Stimulated activated CD8-positive, alpha-beta memory T cell treated with anti-CD3 and anti-CD28 coated beads, Interleukin-15, amount 100 ng/mL, for 24 hours (primary cell): ENCODE results near the gene GADD45B.
"Not testable (repeated sequence)": the region's sequence is repeated elsewhere in the genome, so short reads cannot be mapped to it uniquely, and the experiment has no call there.

Source experiments
- DNase-seq: peaks from one replicate; pipeline ENCODE4 v3.0.0-alpha.2; 2020; ENCODE audit warnings: low read depth

The GADD45B gene

DNA sequence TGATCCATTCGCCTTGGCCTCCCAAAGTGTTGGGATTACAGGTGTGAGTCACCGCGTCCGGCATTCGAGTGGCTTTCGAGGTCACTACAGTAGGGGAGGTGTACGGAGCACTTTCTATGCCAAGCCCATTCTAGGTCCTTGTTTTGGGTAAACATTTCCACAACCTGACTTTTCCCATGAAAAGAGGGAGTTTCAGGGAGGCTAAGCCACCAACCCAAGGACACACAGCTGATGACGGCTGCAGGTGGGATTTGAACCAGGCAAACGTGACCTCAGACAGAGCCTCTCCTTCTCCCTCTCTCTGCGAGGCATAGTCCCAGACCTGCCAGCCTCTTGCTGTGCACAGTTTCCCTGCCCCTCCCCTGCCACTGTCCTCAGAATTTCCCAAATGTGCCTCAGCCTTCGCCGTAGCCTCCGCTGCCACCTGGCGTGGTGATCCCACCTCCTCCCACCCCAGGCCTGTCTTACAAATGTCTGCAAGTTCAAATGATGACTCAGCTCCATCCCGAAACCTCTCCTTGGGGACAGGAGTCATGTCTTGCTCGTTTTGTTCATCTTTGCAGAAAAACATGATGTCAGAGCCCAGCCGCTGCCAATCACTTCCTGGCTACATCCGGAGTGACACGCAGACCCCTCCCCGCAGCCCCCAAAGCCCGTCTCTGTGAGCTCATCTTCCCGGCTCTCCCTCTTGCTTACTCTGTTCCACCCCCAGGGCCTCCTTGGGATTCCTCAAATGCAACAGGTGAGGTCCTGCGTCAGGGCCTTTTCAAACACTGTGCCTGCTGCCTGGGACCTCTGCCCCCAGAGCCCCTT lies 6.6 kb upstream of the GADD45B start:
- DNase-seq, result no peak

DNA sequence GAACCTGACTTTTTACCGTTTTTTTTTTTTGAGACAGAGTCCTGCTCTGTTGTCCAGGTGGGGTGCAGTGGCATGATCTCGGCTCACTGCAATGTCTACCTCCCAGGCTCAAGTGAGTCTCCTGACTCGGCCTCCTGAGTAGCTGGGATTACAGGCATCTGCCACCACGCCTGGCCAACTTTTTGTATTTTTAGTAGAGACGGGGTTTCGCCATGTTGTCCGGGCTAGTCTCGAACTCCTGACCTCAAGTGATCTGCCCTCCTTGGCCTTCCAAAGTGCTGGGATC lies 6.1 kb upstream of the GADD45B start:
- DNase-seq, result not testable (repeated sequence)

DNA sequence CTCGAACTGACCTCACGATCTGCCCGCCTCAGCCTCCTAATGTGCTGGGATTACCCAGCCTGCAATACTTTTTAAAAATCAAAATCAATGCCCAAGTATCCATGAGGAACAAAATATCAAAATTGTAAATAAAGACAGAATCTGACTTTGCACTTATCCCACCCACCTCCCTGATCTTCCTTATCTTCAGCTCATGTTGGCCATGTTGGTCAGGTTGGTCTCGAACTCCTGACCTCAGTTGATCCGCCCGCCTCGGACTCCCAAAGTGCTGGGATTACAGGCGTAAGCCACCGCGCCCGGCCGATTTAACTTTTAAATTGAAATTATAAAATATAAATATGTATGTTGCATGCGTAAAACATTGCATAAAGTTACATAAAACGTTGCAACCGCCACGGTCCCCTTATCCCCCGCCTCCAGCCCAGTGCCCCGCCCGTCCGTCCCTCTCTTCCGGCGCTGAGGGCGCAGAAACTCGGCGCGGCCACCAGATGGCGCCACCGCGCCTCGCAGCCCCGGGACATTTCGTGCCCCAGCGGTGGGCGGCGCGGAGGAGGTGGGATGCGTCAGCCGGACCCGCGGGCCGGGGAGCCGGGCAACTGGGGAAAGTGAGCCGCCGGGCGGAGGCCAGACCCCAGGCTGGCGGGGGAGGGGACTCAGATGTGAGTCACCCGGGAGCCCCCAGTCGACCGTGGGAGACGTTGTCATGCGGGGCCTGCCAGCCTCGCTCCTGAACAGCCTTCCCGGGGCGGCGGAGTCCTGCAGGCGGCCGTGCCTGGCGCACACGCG lies 1.5 kb upstream of the GADD45B start:
- peak; percentile 86 for DNase-seq

DNA sequence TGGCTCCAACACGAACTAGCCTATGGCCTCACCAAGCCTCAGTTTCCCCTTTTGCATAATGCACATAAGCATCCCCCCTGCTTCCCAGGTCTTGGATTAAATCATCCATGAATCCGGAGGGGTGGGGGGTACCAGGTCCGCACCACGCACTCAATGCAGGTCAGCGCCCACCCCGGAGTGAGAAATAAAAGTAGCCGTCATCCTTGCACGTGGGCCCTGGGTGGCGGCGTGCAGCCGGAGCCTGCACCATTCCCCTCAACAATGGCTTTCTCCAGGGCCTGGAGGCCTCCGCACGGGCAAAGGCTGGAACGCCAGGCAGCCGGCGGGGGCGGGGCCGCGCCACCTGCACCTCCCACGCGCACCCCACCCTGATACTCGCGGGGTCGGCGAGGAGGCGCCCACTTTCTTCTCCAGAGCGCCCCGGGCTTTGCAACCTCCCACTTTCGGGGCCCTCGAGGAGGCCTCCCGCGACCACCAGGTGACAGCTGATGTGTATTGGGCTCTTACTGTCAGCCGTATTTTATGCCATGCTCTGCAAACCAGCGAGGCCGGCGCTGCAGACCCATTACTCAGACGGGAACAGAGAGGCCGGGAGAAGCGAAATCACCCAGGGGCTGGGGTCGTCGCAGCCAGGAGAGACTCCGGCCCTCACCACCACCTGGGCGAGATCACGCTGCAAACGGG lies 767 bp upstream of the GADD45B start:
- peak; percentile 28 for DNase-seq

DNA sequence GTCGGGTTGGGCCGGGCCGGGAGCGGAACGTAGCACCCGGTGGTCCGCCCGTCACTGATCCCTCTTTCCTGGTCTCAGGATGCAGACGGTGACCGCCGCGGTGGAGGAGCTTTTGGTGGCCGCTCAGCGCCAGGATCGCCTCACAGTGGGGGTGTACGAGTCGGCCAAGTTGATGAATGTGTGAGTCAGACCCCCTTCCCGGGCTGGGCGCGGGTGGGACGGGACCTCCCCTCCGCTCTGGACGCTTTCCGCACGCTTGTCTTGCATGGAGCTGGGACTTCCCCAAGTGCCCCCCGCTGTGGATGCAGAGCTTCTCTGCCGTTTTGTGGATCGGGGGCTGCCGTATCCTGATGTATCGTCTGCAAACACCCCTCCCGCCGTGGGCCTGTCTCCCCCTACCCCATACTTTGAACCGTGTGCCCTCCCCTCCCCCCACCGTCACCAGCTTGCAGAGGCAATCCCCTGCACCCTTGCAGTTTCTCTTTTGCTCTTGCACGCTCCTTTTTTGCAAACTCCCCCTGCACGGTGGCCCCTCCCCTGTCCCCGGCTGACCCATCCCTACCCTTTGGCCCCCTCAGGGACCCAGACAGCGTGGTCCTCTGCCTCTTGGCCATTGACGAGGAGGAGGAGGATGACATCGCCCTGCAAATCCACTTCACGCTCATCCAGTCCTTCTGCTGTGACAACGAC lies 669 bp downstream of the GADD45B start:
- DNase-seq, result peak; percentile 47

DNA sequence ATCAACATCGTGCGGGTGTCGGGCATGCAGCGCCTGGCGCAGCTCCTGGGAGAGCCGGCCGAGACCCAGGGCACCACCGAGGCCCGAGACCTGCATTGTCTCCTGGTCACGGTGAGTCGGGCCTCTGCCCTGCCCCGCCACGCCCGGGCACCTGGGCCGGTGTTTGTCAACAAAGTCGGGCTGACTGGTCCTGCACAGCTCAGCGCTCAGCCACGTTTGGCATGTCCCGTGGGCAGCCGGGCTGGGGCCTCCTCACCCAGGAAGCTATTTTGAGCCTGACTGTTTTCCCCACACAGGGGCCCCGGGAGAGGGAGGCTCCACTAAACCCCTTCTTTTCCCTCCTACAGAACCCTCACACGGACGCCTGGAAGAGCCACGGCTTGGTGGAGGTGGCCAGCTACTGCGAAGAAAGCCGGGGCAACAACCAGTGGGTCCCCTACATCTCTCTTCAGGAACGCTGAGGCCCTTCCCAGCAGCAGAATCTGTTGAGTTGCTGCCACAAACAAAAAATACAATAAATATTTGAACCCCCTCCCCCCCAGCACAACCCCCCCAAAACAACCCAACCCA lies 1.3 kb downstream of the GADD45B start:
- DNase-seq, result no peak

DNA sequence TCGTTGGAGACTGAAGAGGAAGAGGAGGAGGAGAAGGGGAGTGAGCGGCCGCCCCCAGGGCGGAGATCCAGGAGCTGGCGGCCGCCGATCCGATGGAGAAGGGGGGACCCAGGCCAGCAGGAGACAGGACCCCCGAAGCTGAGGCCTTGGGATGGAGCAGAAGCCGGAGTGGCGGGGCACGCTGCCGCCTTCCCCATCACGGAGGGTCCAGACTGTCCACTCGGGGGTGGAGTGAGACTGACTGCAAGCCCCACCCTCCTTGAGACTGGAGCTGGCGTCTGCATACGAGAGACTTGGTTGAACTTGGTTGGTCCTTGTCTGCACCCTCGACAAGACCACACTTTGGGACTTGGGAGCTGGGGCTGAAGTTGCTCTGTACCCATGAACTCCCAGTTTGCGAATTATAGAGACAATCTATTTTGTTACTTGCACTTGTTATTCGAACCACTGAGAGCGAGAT lies 1.8 kb downstream of the GADD45B start:
- no peak for DNase-seq

DNA sequence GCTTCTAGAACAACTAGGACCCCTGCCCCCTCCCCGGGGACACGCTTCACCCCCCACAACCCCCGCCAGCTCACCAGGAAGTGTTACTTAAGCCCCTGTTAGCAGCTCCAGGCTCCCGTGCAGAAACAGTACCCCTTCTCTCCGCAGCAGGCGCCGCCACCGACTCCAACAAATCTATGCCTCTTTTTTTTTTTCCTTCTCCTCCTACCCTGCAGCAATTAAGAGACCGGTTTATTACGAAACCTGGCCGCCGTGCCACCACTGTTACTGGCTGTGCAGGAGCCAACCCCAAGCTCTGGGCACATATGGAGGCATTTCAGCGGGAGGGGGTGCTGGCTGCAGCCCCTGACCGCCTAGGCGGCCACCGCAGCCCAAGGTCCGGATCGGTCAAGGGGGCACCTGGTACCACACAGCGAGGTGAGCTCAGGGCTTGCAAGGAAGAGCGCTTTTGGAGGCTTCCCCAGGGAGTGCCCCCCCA lies 2.4 kb downstream of the GADD45B start:
- DNase-seq, result no peak

DNA sequence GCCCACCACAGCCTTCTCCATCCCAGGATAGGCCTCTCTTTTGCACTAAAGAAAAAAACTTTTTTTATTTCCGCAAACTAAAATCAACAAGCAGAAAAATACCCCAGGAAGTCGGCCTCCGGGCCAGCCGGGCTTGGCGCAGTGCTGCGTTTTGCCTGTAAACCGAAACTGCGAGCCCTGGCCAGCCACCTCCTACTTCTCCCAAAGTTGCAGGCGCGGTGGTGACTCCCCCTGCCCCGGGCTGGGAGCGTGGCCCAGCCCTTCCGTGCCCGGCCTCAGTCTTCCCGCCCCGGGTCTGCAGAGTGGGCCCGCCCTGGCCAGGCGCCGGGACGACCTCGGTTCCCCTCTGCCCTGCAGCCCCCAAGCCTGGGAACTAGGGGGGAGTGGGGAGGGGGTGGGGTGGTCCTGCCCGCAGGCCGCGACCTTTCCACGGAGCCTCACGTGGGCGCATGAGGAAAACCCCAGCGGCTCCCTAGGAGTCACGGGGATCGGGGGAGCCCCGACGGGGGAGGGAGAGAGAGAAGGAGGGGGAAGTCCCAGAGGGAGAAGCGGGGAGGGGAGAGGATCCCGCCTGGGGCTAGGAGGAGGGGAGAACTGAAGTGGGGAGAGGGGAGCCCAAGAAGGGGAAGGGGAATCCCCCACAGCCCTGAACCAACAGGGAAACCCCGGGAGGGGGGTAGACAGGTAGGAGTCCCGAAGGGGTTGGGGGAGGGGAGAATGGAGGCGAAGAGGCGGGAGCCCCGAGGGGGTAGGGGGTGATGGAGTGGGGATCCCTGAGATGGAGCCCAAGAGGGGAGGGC lies 3.0 kb downstream of the GADD45B start:
- peak; percentile 39 for DNase-seq

DNA sequence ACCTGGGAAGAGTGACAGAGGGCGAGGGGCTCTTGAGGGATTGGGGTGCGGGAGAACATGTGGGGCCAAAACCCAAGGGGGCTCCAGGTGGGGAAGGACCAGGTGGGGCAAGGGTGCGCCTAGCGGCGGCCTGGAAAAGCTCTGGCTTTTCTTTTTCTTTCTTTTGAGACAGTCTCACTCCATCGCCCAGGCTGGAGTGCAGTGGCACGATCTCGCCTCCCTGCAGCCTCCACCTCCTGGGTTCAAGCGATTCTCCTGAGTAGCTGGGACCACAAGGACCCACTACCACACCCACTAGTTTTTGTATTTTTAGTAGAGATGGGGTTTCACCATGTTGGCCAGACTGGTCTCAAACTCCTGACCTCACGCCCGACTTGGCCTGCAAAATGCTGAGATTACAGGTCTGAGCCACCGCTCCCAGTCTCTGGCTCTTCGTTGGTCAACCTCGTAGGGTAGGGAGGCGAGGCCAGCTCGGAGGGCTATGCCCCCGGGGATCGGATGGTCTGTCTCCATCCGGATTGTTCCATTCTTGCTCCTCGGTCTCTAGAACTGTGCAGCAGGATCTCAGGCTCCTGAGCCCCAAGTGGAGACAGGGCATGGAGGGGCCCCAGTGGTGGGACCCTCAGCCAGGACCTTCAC lies 3.7 kb downstream of the GADD45B start:
- DNase-seq, result no peak

DNA sequence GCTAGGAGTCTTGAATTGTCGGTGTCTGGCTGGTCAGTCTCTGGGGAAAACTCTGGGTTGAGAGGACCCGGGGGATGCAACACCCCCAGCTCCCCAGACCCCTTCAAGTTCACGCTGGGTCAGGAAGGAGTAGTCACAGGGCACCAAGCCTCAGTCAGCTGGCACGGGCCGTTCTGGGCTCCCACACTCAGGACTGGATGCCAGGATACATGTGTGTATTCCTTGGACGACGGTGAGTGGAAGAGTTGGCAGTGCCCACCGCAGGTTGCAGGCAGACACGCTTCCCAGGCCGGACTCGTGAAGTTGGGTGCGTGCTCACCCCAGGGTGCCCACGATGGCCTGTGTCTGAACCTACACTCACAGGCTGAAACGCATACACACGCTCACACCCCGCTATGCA lies 5.5 kb downstream of the GADD45B start:
- DNase-seq, result no peak

DNA sequence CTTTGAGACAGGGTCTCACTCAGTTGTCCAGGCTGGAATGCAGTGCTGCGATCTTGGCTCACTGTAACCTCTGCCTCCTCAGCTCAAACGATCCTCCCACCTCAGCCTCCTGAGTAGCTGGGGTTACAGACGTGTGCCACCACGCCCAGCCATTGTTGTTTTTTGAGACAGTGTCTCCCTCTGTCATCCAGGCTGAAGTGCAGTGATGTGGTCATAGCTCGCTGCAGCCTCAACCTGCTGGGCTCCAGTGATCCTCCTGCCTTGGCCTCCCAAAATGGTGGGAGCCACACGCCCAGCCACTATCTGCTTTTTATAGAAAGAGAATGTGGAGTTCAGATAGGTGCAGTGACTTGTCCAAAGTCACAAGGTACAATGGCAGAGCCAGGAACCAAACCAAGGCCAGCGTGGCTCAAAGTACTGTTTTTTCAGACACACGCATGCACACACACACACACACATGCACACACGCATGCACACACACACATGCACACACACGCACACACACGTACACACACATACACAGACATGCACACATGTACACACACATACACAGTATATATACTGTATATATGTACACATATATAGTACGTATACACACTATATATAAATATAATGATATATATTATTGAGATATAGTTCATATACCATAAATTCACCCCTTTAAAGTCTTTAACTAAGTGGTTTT lies 6.6 kb downstream of the GADD45B start:
- no peak for DNase-seq

DNA sequence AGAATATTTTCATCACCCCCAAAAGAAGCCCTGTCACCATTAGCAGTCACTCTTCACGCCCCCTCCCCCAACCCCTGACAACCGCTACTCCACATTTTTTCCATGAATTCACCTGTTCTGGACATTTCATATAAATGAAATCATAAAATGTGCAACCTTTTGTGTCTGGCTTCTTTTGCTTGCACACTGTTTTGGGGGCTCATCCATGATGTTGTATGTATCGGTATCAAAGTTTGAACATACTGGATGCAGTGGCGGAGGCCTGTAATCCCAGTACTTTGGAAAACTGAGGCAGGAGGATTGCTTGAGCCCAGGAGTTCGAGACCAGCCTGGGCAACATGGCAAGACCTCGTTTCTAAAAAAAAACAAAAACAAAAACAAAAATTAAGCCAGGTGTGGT lies 7.2 kb downstream of the GADD45B start:
- no peak for DNase-seq

DNA sequence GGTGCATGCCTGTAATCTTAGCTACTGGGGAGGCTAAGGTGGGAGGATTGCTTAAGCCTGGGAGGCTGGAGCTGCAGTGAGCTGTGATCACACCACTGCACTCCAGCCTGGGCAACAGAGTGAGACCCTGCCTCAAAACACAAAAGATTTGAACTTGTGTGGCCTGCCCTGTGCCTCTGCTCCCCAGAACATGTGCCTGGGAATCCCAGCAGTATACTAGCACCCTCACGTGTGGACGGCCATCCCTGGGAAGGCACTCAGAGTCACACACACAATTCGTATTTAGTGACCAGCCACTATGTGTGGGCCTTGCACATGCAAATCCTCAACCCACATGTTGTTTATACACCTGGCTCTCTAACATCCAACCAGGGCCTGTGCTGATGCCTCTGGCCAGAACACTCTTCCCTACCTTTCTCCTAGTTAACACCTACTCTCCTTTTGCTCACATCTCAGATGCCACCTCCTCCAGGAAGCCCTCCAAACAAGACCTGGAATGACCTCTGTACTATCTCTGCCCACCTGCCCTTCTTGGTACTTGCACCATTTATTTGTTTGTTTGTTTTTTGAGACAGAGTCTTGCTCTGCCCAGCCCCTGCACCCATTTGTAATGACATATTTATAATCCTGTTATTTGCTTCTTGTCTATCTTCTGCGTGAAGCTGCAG lies 7.7 kb downstream of the GADD45B start:
- DNase-seq, result no peak

DNA sequence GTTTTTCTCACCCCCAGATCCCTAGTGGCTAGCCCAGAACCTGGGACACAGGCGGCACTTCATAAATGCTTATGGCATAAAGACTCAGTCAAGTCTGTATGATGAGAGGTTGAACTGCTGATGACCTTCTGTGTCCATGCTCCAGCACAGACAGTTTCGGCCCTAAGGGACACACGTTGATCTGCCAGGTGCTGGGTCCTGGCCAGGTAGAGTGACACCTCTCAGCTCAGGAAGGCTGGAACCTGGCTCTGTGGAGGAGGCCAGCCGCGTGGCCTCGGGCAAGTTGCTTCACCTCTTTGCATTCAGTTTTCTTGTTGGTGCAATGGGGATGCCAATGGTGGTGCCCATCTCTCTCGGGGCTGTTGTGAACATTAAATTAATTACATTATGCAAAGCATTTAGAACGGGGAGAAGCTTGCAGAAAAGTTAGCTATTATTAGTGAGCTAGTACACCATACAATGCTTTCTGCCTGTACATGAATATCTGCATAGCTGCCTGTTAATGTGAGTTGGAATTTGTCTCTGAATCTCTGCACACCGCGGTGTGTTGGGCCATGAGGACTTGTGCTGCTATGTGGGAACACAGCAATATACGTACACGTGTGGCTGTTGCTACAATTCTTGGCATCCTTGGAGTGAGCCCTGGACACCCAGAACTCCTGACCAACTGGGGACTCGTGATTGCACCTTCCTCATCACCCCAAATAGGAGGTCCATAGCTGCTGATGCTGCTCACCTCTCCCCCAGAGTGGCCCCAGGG lies 8.4 kb downstream of the GADD45B start:
- DNase-seq, result no peak

DNA sequence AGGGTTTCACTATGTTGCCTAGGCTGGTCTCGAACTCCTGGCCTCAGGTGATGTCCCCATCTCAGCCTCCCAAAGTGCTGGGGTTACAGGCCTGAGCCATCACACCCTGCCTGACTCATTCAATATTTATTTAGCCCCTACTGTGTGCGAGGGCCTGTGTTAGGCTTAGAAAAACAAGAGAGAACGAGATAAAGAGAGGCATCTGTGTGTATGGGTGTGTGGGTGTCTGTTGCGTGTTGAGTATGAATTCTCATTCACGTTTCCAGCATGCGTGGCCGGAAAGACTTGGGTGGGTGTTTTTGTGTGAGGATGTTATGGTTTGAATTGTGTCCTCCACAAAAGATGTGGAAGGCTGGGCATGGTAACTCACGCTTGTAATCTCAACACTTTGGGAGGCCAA lies 9.5 kb downstream of the GADD45B start:
- no peak for DNase-seq

DNA sequence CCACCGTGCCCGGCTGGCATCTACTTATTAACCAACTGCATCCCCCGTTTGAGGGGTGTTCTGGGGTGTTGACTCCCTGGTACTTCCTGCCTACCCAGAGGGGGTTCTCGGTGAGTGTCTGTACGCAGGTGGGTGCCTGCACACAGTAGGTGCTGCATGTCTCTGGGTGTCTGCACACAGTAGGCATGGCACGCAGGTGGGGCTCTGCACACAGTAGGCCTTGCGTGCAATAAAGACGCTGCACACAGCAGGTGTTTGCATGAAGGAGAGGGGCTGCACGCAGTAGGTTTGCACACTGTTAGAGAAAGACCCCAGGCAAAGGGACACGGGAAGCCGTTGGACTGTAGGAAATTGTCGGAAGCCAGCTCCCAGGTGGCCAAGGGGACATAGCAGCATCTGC lies 11.2 kb downstream of the GADD45B start:
- DNase-seq, result no peak

DNA sequence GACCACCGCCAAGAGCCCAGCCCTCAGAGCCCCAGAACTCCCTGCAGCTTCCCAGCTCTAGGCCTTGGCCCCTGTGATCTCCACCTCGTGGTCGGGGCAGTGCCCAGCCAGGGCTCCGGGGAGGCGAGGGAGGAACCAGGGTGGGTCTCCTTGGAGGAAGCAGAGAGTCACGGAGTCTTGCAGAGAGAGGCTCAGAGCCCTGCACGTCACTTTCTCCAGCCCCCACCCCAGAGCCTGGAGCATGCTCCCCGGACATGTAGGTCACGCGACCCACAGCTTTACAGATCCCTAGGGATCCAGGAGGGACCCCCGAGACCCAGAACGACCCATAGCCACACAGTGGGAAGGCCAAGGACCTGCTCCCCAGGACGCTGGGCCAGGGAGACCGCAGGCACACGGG lies 11.9 kb downstream of the GADD45B start:
- no peak for DNase-seq
